Activated CD4-positive, alpha-beta T cell treated with anti-CD3 and anti-CD28 coated beads for 48 hours (primary cell): ENCODE measurements around the gene SRGAP2B.
"Not testable (repeated sequence)": the region's sequence is repeated elsewhere in the genome, so short reads cannot be mapped to it uniquely, and the experiment has no call there.

ENCODE experiments used
- DNase-seq: peaks from one replicate; pipeline ENCODE4 v3.0.0-alpha.2; 2020

The SRGAP2B gene

DNA sequence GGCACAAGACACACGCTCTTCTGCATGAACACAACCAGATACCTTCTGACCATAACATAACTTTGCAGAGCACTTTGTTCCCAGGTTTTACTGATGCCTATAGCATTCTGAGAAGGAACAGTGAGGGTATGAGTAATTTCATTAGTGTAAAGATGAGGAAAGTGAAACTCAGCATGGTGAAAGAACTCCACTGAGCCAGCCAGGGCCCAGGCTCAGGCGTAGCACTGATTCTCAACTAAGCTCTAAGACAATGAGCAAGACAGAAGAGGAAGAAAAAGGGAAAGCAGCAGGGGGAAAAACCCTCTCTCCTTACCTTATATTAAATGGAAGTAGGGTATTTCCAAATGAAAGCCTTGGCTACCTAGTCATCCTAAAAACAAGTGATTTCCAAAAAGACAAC, 155.1 kb downstream of the SRGAP2B start:
- not testable (repeated sequence) for DNase-seq

DNA sequence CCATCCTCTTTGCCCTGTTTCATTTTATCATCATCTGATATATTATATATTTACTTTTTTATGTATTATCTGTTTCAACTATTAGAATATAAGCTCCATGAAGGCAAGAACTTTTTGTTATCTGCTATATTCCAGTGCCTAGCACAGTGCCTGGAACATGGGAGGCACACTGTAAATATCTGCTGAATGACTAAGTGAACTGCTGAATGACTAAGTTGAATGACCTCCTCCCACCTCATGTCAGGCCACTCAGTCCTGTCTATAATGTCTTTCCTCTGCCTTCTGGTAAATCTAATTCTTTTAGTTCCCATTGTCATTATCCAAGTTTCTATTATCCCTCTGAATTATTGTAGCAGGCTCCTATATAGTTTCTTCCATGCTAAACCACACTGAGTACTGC, 156.5 kb downstream of the SRGAP2B start:
- not testable (repeated sequence) for DNase-seq

DNA sequence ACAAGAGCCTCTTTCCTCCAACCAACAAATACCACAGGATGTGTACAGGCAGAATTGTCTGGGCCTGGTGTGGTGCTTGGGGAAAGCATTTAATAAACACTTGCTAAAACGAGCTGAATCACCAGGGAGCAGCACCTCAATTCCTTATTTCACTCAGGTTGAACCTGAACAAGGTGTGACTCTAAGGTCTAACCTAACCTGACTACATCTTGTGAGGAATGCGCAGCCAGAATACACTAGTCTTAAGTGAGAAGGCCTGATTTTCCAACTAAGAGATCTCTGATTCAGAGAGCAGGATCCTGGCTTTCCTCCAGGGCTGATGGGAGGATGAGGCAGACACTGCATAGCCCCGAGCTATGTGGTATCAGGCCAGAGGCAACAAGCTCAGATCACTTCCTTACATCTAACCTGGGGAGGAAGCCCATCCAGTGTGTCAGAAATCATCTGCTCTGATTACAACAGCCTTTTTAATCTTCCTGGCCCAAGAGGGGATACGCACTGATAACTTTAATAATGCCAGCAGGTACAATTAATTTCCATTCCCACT, 158.9 kb downstream of the SRGAP2B start:
- not testable (repeated sequence) for DNase-seq

DNA sequence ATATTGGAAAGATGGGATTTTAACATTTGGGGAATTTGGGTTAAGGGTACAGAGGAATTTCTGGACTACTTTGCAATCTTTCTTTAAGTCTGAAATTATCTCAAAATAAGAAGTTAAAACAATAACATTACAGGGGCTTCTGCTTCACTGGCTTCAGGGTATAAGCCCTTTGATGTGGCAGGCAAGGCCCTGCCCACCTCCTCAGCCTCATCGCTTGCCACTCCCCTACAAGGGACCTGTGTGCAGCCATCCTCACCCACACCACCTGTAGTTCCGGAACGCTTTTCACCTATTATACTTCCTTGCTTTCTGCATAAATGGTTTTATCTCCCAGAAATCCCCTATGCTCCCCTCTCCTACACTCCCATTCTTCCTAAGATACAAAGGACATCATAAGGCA, 159.8 kb downstream of the SRGAP2B start:
- DNase-seq, result not testable (repeated sequence)

DNA sequence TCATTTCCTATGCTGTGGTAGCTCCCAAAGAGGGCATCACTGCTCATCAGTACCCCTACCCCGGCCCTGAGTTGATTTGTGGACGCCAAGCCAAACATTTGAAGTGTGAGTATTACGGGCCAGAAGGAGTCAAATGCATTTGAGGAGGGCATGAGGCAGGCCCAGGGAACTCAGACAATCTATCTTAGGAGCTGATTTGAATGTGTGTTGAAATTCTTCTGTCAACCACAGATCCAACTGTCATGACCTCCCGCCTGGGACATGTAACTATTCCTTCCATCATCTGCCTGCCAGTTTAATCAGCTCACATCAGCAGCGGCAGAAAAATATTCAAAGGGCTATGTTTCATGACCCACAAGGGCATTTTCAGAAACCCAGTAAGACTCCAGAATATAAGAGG, 162.1 kb downstream of the SRGAP2B start:
- not testable (repeated sequence) for DNase-seq

DNA sequence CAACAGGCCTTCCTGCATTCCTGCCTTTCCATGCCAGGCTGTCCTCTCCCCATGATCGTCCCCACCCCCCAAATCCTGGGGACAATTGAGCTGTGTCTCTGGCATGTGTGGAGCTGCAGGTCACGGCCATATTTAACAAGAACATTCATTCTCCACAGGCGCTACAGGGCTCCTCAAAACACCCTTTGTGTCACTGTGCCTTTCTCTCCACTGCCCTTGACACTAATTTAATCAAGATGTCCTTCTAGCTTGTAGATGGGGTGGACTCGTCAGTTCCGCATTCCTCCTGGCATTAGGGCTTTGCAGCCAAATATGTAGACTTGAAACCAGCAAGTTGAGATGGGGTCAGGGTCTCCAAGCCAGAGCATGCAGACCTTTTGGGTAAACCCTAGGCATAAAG, 163.0 kb downstream of the SRGAP2B start:
- DNase-seq, result not testable (repeated sequence)

DNA sequence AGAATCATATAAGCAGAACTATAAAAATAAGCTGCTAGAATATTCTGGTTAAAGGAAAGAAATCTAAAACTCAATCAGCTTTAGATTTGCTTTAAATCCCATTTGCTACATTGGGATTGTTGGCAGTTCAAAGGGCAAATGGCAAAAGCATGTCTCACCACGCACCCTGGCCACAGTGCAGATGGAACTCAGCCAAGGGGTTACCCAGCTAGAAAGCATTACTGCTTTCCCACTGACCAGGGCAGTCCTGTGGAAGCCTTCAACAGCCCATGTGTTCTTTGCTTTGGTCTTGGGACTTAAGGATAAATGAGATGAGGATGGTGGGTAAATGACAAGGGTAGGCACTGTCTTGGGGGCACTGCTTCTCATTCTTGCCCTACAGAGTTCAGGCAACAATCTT, 163.6 kb downstream of the SRGAP2B start:
- not testable (repeated sequence) for DNase-seq

DNA sequence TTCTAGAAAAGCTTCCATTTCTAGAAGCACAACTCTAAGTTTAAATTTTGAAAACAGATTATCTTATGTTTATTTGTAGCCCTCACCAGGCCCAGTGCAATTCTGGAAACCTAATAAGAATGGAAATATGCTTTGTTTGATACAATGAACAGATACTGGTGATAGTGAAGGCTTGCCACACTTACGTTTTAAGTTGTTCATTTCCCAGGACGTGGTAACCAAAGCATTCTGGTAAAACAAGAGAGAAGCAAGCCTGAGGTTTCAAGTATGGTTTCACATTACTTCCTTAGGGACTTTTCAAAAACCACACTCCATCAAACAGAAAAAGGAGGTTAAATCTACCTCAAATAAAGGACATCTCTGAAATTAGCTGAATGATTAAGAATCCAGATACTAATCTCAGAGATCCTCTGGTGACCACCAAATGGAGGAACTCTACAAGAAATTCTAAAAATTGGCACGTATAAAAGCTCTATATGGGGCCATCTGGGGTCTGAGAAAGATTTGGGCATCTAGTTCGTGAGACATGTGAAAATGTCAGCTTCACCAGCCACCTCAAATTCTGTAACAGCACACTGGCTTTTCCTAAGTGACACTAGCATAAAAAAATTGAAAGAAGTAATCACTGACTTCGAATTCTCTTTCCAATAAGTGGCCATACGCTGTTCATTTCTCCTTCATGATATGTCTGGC, 164.9 kb downstream of the SRGAP2B start:
- not testable (repeated sequence) for DNase-seq

DNA sequence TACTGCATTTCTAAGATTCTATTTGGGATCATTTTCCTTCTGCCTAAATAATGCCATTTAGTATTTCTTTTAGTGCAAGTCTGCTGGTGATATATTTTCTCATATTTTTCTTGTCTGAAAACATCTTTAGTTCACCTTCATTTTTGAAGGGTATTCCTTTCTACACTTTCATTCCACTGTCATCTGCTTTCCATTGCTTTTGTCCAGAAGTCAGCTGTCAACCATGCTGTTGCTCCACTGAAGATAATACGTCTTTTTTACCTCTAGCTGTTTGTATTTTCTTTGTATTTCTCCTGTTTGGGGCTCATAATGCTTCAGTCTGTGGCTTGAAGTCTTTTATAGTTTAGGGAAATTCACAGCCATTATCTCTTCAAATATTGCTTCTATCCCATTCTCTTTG, 167.8 kb downstream of the SRGAP2B start:
- not testable (repeated sequence) for DNase-seq

DNA sequence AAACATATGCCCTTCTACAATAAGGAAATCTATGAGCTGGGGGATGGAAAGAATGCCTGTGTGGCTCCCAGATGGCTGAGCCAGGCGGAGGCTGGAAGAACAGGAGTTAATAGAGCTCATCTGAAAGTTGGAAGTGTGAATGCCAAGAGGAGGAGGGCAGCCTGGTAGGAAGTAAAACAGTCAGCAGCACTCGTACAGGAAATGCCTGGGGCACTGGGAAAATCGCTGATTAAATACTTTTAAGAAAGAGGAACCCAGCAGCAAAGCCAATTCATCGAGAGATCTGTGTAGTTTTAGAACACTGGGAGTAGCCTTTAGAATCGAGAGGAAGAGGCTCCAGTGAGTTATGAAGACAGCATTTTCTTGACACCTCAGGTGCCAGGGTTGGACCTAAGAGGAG, 171.5 kb downstream of the SRGAP2B start:
- not testable (repeated sequence) for DNase-seq

DNA sequence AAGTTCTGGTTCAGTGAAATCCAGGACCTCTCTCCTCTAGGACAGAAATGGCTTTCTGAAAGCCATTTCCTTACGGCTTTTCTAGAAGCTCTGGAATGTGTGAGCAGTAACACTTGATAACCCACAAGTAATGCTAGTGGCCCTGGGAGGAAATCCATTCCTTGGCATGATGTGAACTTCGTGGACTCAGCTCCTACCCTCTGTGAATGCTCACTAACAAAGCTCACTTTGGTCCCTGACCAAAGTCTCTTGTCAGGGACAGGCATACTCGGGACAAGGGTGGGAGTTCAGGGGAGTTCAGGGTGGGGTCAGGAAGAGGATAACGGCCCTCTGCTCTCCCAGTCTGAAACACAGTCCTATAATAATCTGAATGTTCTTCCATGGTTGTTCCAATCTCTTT, 172.3 kb downstream of the SRGAP2B start:
- DNase-seq, result not testable (repeated sequence)

DNA sequence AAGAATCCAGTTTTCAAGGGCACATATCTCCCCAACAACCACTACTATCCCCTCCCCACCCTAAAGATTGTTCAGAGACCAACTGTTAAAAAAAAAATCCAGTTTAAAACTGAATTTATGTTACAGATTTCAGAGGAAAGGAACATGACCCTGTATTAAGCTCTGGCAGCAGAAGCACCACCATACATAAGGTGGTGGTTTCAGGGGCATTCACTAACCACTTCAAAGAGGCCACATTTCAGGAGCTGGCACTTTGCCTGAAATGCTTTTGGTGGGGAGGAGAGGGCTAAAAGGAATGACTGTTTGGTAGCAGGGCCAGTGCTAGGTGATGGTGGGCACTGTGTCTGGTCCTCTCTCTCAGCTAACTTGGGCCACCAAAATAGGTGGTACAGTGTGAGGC, 176.0 kb downstream of the SRGAP2B start:
- not testable (repeated sequence) for DNase-seq

DNA sequence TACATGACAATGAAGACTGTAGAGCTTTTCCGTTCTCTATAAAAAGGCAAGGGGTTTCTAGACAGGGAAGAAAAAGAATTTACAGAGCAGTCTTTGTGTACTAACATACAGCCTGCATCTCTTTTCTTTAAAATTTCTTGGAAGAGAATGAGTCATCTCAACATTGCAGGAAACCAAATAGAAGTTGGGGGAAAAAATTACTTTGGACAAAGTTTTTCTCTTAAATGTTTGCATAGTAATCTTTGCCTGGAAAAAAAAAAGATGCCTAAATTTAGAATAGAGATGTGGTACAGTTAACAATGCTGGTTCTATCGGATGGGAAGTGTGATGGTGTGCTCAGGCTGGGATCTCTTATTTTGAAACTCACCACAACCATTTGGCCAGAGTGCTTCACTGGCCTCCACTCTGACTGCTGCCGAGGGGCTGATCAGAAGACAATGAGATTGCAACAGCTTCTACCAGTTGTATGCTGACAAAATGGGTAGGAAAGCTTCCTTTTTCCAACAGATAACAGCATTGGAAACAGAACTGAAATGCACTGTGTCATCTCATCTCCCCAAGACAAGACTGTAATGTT, 177.0 kb downstream of the SRGAP2B start:
- not testable (repeated sequence) for DNase-seq

DNA sequence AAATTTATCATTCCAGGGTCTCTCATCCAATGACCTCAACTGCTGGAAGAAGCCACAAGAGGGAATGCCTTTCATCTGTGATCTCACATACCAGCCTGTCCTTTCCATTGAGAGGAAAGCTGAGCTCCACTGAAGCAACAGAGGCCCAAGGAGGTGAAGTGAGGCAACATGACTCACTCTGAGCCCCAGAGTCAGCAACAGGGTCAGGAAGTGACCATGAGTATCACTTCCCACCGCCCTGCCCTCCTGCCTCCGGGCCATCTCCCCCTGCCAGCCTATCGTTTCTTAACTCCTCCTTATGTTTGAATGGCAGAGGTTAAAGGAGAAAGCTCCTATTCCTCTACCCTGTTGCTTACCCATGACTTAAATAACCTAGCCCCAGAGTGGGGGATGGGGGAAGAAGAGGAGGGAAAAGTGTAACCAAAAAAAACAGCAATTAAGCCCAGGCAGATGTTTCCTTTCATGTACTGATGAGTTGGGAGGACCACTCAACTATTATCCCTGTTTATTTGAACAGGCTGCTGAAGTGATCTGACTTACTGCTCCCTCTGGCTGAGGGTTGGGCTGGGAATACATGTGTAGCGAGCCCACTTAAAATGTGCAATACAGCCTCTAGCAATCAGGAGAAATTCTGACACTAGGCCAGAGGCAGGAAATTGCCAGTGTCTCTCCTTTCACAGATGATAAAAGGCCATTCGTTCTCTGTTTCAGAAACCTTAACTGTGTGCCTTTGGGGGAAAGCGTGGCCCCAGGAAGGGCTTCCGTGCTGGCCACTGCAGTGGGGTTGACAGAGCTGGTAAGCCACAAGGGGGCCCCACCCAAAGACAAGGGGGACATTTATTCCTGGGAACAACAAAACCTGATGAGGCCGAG, 177.7 kb downstream of the SRGAP2B start:
- DNase-seq, result not testable (repeated sequence)

DNA sequence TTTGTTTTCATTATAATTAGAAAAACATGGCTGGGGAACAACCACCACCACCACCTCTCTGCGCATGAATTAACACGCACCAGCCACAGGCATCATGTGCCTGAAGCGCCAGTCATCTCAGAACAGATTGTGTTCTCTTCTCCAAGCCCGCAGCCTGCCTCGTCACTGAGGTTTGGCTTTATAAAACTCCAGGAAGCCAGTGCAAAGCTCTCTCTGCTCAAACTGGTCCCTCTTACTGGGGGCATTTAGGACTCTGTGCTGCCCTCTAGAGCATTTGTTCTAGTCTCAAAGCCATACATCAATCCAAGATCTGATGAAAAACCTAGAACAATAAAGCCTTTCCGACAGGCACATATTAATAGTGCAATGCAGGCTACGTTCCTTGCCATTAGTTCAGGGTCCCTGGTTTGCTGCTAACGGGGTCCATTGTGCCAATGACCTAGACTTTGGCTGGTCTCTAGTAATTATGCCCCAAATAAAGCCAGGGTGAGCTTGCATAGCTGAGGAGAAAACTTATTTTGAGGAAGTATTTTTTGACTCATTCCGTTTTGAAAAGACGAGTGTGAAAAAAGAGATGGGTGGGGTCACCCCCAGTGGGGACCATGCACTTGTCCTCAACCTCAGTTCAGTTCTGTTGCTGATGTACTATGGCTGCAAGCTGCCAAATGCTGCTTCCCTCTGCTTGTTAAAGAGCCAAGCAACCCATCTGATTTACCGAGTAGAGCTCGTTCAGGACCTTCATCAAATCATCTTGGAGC, 181.0 kb downstream of the SRGAP2B start:
- not testable (repeated sequence) for DNase-seq

DNA sequence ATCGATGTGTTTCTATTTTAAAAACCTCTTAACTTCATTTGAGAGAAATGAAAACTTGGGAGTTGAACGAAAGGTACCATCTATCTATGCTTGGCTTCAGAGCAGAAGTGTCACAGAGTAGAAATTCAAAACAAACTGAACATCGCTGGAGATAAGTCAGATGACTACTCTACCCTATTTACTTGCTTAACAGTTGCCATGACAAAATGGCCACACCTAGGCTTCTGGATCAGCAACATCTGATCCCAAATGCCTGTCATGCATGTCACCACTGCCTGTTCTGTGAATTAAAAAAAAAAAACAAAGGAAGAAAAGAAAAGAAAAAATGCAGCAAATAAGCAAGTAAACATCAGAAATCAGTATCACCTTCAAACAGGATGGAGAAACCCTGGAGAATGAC, 181.7 kb downstream of the SRGAP2B start:
- DNase-seq, result not testable (repeated sequence)

DNA sequence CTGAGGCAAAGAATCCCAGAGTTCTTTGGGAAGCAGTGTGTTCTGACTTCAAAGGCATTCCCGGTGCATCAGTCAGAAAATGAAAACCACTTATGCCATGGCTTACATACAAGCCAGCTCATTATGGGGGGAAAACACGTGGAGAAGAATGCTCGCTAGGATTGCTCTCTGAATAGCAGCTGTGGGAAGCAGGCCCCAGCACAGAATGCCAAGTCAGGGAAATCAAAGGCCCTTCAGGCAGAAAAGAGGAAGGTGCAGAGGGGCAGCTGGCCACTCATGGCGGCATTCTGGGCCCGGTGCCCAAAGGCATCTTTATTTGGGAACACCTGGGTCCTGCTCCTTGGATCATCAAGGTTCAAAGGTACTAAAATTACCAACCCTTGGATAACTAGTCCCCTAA, 184.4 kb downstream of the SRGAP2B start:
- DNase-seq, result not testable (repeated sequence)

DNA sequence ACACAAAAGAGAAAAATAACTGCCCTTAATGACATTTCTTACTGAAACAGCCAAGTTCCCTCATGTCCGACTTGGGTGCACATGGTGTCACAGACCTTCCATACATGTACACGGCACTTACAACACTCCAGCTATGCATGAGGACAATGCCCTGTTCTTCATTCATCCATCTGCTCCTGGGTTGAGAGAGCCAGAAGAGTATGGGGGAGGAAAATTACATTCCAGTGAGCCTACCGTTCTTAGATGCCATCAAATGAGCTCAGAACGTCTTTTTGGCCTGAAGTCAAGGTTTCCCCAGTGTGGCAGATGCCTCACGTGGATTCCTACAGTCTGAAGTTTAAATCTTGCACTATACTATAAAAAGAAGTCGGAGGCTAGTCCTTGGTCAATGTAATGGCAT, 194.3 kb downstream of the SRGAP2B start:
- DNase-seq, result not testable (repeated sequence)

DNA sequence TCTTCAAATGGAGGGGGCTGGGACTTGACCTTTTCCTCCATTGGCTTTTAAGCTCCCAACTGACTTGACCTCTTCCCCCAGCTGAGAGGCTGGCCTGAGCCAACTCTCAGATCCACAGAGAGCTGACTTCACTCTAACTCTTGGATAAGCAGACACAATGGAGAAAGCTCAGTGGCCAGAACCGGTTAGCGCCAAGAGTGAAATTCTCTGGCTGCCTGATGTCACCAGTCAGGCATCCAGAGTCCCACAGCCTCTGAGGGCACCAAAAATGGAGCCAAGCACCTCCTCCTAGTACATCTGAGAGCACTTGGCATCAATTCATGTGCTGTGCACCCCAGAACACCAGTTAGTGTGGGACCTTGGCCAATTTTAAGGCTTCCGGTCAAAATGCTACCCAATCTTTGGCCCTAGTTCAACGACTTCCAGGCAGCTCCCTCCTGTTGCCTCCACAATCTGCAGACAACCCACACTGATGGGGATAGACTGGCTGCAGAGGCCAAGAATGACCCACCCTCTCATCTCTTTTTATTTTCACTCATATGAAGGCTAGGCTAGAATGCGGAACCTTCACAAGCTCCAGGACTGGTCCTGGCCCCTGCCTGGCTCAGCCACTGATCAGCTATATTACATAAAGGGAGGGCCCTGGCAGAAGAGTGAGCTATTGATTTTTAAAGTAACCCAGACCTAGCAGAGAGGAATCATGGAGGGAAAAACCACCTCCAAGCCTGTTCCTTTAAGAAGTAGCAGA, 200.5 kb downstream of the SRGAP2B start:
- not testable (repeated sequence) for DNase-seq

DNA sequence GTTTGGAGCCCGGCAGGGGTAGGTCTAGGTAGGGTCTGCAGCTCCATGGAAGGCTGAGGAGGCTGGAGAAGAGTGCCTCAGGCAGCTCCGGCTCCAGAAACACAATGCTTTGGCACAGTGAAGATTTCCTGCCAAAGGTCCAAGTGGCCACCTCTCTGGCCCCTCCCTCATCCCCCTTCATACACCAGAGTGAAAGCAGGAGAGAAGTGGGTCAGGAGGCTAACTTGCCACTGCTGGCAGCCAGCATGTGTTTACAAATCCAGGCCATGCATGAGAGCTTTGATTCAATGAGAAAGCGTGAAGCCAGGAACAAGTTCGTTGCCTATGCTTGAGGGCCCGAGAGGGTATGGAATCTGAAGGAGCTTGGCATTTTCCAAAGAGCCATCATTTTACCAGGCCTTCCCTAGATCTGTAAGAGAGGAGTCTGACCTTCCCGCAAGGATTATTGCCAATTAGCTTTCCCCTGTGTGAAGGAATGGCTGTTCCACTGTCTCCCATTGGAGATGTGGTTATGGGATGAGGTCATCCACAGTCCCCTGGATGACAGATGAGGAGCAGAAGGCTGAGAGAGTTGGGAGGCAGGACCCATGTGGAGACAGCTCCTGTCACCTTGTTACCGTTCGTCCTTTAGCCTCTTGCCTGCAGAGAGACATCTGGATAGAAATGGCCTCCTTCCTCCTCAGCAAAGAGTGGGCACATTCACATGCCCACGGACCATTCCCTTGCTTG, 201.3 kb downstream of the SRGAP2B start:
- not testable (repeated sequence) for DNase-seq

DNA sequence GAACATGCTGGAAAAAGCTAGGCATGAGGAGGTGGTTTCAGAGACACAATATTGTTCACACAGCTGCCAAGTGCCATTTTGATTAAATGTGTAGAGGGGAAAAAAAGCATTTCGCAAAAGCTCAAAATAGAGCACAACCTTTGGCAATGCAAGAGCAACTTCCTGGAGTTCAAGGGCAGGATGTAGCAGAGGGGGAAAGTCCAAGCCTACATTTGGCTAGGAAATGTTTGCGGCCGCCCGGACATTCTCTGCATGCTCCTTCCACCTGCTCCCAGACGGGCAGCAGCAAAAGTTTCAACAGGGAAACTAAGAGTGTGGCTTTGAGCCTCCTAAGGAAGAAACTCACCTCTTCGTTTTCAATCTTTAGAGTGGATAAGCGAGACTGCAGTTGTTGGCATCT, 202.1 kb downstream of the SRGAP2B start:
- DNase-seq, result not testable (repeated sequence)
